Measurements from ENCODE around the gene HCFC1R1.

Gene HCFC1R1

DNA sequence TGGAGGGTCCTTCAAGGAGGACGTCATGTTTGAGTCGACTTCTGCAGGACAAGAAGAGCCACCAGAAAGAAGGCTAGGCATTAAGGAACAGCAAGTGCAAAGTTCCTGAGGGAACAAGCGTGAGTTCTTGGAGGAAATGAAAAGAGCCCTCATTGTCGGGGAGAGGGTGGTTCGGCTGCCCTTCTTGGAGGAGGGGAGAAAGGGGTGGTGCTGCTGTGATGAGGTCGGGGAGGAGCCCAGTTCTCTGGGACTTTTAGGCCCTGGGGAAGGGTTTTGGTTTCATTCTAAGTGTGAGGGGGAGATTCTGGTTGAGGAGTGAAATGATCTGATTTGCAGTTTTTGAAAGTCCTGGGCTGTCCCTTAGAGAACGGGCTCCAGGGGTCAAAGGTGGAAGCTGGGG is 8.9 kb upstream of the HCFC1R1 start:
- DNase-seq = no peak

DNA sequence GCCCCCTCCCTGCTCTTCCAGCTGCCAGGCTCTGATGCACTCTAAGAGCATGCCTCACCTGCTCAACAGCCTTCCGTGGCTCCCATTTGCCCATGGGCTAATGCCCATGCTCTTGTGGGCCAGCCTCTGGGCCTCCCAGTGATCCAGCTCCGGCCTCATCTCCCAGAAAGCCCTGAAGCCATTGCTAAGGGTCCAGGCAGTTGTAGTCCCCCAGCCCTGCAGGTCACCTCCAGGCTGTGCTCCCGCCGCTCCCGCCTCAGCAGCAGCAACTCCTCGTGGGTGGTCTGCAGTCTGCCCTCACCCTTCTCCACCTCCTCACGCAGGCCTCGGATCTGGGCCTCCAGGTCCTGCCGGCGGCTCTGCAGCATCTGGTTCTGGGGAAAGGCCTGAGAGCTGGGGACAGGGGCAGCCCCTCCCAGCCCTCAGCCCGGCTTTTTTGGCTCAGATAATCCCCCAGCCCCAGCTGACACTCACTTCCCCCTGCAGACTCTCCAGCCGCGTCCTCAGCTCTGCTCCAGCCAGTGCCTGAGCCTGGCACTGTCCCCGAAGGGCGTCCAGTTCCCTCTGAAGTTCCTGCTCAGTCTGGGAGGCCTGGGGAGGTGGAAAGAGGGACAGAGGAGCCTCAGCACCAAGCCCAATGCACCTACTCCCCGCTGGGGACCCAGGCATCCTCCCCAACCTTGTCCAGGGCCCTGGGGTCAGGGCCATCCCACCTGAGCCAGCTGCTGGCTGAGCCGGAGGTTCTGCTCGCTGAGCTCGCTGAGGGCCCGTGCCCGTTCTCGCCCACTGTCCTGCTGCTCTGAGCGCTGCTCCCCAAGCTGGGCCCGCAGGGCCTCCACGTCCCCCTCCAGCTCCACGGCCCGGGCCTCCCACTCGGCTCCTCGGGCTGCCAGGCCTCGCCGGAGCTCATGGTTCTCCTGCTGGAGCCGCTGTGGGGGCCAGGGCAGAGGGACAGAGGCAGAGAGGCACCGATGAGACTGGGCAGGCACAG is 6.8 kb upstream of the HCFC1R1 start:
- no peak for DNase-seq

DNA sequence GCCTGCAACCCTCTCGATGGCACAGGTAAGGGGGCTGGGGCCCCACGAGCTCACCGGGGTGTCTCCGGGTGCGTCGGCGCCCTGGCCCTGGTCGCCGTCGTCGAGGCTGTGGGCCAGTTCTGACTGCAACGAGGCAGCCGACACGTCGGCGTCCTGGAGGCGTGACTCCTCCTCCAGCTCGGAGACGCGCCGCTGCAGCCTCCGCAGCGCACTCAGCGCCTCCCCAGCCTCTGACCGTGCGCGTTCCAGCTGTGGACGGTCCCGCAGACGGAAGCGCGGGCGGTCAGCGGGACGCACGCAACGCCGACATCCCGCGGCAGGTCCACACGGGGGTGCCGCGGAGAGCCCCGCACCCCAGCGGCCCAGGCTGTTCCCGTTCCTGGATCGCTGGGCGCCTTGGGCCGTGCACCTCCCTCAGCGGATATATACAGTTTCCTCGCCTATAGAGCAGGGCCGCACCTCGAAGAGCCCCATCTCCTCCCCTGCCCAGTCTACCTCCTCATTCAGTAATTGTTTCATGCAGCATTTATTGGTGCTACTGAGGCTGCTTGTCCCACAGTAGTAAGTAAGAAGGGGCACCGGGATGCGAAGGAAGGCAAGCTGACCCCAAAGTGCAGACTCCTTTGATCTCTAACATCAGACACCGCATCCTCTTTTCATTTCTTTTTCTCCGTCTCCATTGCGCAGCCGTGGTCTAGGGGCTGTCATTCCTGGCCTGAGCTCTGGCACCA is 5.9 kb upstream of the HCFC1R1 start:
- DNase-seq = no peak

DNA sequence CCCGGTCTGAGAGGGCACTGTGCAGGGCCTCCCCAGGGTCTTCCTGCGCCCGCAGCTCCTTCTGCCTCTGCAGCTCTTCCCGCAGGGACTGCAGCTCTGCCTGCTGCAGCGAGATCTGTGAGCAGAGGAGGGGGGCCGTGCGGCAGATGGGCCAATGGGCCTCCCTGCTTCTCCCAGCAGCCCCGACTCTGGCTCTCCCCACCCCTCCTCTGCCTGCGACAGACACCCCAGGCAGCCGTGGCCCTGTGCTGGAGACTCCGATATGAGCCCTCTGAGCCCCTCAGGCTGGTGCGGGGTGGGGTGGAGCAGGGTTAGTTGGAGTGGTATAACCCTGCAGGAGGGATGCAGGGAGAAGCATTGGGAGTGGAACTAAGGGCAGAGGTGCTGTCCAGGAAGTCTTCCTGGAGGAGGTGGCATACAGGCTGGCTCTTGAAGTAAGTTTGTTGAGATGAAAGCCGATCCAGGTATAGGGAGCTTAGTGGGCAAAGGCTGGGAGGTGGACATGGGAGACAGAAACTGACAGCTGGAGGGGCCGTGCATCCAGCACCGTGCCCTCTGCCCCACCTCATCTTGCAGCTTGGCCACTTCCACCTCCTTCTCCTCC is 5.1 kb upstream of the HCFC1R1 start:
- DNase-seq = no peak

DNA sequence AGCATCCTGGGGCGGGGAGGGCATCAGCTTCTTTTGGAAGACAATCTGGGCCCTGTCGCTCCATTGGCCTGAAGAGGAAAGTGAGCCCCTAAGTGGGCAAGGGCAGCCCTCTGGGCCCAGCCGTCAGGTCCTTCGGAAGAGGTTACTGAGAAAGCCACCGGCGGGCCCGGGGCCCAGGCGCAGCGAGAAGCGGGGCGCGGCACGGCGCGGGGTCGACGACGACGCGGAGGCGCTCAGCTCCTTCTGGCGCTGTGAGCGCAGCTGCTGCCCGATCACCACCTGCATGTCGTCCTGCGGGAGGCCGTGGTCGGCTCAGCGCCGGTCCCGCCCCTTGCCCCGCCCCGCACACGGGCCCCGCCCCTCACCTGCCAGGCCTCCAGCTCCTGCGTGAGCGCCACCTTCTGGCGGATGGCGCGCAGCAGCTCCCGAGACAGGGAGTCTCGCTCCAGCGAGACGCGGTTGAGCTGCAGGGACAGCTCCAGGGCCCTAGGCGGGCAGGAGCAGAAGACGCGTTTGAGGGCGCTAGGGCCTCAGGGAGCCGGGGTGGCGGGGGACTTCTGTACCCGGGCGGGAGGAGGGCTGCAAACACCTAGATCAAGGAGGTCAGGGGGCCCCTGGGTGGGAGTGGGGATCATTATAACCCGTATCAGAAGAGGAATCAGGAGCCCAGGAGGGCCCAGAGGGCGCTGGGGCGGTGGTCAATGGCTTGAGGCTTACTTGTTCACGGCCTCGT is 4.4 kb upstream of the HCFC1R1 start:
- DNase-seq = peak; percentile 84

DNA sequence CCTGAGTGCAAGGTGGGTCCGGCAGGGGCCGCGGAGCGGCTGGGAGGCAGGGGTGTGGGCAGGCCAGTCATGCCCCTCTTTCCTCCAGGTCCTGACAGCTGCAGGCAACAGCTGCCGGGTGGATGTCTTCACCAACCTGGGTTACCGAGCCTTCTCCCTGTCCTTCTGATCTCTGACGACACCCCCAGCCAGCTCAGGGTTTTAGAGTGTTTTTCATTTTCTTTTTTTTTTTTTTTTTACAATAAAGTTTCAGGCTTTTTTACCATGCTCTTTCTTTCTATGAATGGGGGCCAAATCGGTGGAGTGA is 3.7 kb upstream of the HCFC1R1 start:
- DNase-seq = no peak

DNA sequence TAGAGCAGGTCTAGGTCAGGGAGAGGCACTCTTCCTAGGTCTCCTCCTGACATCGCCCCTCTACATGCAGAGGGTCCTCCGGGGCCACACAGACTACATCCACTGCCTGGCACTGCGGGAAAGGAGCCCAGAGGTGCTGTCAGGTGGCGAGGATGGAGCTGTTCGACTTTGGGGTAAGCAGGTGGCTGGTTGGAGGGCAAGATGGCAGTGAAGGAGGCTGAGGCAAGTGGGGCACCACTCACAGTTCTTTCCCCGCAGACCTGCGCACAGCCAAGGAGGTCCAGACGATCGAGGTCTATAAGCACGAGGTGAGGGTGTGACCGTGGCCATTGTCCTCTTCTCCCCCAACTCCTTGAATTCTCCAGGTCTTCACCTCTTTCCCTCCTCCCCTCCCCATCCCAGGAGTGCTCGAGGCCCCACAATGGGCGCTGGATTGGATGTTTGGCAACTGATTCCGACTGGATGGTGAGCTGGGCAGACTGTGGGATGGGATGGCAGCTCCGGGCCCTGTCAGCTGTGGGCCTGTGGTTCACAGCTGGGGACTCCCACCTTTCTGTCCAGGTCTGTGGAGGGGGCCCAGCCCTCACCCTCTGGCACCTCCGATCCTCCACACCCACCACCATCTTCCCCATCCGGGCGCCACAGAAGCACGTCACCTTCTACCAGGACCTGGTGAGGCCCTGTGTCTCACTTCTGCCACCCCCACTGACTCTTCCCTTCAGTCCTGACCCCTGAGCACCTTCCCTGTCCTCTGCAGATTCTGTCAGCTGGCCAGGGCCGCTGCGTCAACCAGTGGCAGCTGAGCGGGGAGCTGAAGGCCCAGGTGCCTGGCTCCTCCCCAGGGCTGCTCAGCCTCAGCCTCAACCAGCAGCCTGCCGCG is 3.1 kb upstream of the HCFC1R1 start:
- DNase-seq = no peak

DNA sequence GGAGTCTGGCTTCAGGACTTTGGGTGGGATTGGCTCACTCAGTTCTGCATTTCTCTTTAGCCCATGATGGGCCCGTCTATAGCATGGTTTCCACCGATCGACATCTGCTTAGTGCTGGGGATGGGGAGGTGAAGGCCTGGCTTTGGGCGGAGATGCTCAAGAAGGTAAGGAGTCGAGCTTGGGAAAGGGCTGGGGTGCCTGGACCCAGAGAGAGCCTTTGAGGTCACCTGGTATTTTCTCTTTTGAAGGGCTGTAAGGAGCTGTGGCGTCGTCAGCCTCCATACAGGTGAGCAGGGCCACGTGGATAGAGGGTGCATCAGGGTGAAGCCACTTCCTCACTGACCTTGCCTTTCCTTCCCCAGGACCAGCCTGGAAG is 2.2 kb upstream of the HCFC1R1 start:
- no peak for DNase-seq

DNA sequence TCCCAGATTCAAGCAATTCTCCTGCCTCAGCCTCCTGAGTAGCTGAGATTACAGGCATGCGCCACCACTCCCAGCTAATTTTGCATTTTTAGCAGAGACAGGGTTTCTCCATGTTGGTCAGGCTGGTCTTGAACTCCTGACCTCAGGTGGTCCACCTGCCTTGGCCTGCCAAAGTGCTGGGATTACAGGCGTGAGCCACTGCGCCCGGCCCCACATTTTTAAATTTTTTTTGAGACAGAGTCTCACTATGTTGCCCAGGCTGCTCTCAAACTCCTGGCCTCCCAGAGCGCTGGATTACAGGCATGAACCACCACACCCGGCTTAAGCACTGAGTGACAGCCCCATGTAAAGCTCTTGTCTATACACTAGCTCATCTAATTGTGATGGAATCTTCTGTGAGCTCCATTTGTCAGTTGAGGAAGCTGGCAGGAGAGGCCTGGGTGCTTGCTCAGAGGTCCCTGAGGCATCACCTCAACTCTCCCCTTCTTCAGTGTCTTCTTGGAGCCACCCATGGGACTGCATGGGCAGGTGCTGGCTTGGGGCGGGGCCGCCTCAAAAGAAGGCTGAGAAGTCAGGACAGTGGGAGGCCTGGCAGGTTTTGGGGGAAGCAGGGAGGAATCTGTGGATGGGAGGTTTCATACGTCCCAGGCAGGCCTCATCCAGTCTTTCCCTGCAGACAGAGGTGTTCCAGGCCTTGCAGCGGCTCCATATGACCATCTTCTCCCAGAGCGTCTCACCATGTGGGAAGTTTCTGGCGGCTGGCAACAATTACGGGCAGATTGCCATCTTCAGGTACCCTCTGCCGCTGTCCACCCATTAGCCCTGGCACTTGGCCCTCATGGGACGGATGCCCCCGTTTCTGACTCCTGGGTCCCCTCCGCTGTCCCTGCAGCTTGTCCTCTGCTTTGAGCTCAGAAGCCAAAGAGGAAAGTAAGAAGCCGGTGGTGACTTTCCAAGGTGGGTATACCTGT is 1.6 kb upstream of the HCFC1R1 start:
- DNase-seq = no peak

DNA sequence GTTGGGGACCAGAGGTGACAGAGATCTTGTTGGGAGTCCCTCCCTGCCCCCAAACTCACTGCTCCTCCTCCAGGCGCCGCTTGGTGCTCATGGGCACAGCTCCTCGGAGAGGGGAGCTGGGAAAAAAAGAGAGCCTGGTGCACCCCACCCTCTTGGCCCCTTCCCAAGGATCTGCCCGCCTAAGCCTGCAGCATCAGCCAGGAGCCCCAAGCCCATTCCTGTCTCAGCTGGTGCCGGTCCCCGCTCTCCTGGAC is 400 bp downstream of the HCFC1R1 start:
- DNase-seq = no peak

DNA sequence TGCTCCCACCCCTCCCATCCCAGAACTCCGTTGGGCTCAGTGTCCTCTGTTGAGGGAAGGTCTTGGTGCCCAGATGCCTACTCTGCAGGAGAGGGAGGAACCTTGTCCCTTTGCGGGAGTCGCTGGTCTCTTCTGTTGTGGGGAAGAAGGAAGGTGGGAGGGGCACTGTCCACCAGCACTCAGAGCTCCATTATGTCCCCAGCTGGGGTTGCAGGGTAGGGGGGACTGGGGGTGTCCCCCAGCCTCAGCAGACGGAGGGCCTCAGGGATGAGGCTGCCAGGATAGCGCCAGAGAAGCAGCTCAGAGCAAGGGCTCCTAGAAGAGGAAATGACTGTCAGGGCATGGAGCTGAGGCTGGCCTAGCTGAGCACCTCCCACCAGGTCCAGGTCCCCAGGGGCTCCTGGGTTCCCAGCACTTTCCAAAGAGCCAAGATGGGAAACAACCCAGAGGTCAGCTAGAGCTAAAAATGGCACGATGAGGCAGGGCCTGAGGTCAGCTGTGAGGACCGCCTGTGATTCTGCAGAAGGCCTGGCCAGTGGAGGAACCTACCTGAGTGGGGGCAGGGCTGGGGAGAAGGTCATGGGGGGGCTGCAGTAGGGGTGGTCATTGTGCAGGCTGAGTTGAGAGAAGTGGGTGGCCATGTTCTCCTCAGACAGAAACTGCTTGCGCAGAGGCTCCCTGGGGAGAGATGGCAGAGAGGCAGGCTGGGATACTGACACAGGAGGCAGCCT is 893 bp downstream of the HCFC1R1 start:
- no peak for DNase-seq

DNA sequence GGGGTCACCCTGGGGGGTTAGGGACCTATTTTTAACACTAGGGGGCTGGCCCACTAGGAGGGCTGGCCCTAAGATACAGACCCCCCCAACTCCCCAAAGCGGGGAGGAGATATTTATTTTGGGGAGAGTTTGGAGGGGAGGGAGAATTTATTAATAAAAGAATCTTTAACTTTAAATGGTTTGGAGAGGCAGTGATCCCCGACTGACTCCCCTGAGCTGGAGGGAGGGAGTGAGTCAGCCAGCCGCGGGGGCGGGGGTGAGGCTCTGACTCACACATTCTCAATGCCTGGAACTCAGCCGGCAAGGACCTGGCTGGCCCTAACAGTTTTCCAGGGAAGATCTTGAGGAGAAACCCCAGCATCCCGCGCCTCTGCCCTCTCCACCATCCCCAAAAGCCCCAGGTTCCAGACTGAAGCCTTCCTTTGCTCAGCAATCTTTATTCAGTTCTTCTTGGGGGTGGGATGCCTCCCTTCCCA is 1.5 kb downstream of the HCFC1R1 start:
- DNase-seq = peak; percentile 67

DNA sequence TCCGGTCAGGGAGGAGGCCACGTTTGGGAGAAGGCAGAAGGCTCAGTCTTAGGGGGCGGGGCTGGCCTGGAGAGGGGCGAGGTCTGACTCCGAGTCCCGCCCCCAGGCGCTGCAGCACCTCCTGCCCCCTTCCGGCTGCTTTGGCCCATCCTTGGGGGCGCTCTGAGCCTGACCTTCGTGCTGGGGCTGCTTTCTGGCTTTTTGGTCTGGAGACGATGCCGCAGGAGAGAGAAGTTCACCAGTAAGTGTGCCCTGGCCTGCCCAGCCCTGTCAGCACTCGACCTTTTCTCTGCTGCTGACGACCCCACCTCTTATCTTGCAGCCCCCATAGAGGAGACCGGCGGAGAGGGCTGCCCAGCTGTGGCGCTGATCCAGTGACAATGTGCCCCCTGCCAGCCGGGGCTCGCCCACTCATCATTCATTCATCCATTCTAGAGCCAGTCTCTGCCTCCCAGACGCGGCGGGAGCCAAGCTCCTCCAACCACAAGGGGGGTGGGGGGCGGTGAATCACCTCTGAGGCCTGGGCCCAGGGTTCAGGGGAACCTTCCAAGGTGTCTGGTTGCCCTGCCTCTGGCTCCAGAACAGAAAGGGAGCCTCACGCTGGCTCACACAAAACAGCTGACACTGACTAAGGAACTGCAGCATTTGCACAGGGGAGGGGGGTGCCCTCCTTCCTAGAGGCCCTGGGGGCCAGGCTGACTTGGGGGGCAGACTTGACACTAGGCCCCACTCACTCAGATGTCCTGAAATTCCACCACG is 2.1 kb downstream of the HCFC1R1 start:
- DNase-seq = peak; percentile 62

DNA sequence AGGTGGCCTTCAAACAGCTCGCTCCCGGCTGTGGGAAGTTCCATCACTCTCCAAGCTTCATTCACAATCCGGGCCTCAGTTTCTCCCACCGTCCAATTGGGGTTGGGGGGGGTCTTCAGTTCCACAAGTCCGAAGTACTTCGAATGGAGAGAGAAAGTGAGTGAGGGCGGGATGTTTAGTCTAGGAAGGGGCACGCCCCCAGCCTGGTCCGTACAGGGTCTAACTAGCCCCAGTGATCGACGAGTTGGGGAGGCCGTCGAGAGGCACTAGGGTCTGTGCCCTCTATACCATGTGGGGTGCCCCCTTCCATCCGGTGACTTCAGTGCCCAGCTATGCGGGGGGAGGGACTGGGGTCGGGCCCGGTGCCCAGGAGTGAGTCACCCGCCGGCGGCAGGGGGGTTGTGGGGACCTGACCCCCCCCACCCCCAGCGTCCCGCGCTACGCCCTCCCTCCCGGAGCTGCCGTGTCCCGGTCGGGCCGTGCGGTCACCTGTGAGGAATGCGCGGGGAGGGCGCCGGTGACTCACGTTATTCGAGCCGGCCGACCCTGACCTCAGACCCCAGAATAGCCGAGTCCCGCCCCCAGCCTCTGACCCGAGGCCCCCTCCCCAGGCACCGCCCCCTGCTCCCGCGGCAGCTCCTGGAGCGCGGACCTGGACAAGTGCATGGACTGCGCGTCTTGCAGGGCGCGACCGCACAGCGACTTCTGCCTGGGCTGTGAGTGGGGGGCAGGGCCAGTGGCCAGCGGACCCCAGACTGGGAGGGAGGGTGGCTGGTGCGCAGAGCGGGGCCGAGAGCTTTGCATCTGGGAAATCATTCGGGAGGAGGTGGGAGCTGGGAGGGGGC is 2.9 kb downstream of the HCFC1R1 start:
- peak; percentile 56 for DNase-seq

DNA sequence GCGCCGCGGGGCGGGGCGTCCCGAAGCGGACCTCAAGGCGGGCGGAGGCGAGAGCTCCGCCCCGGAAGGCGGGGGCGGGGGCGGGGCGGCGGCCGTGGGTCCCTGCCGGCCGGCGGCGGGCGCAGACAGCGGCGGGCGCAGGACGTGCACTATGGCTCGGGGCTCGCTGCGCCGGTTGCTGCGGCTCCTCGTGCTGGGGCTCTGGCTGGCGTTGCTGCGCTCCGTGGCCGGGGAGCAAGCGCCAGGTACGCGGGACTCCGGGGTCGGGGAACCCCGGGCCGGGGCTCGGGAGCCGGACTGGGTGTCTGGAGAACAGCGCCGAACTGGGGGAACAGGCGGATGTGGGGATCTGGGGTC is 3.5 kb downstream of the HCFC1R1 start, which contains the start of gene TNFRSF12A:
TSS of gene TNFRSF12A (plus strand) at position 122 of the 357 bp plus-strand sequence. CDS start at position 152, 30 bp downstream.
- peak; percentile 72 for DNase-seq

DNA sequence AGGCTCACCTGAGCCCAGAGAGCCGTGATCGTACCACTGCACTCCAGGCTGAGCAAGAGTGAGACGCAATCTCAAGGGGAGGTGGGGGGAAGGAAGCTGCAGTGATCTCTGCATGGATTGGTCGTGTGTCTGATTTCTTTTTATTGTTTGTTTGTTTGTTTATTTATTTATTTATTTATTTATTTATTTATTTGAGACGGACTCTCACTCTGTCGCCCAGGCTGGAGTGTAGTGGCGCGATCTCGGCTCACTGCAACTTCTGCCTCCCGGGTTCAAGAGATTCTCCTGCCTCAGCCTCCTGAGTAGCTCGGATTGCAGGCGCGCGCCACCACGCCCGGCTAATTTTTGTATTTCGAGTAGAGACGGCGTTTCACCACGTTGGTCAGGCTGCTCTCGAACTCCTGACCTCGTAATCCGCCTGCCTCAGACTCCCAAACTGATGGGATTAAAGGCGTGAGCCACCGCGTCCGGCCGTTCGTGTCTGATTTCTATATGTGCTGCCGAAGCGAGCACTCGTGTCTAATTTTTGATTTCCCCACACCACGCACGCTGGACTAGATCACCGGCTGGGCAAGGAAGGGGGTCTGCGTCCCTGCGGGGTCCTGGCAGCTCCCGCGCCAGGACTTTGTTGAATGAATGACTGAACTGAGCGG is 4.0 kb downstream of the HCFC1R1 start:
- DNase-seq = no peak

DNA sequence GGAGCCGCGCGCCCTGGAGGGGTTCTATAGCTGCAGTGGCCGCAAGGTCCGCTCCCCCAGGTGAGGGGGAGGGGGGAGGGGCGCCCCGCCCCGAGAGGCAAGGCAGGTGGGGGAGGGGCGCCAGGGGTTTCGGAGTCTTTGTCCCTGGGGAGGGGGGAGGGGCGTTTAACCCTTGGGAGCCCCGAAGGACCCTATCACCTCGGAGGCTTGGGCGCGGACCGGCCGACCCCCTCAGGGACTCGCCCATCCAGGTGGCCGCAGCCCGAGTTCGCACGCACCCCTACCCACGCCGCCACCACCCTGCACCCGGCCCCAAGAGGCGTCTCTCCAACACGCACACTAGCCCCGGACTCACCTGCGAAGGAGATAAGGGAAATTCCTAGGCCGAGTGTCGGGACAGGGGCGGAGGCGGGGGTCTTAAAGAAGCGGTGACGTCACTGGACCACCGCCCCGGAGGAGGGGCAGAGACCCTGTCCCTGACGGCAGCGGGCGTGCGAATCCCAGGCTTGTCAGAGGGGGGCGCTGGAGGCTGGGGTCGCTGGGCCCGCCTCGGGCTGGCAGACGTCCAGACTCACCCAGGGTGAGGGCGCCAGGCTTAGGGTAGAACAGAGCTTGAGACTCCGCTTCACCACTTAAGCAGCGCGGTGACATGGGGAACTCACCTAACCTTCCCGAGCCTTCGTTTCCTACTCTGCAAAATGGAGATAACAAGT is 5.8 kb downstream of the HCFC1R1 start, which contains the start of gene CLDN6:
TSS of gene CLDN6 (minus strand) at position 390 of the 713 bp plus-strand sequence. CDS start 2,162 bp downstream, outside the sequence.
- peak; percentile 9 for DNase-seq
